GM12878 (cell line): ENCODE results near the gene PBRM1. TPM values are rescaled to one million over a fixed set of nuclear protein-coding genes. Genes with fewer than 3 reads are reported as not detected.

Experiments
- ATAC-seq: fragments of 200-7000 bp; cut with Tn5 transposase; 3 replicates; pipeline ENCODE4 v1.9.1; 2020; ENCODE audit warnings: mild to moderate bottlenecking, moderate library complexity
- BruUV-seq: library from RNA; stranded (reverse); fragments of 400-500 nt; replicated peaks from 2 replicates; lab custom pipeline; 2021; lab: Mats Ljungman, UMichigan
- CTCF ChIA-PET: fragments of 300-600 bp; sonication (Branson Sonifier 250); formaldehyde crosslinking; extraction: SDS; loops from one replicate; lab custom pipeline; 2021; ENCODE audit warnings: inconsistent platforms; lab: Yijun Ruan, JAX
- POLR2A ChIA-PET: fragments of 350-600 bp; formaldehyde crosslinking; extraction: SDS; loops from one replicate; lab custom pipeline; 2021; ENCODE audit warnings: inconsistent platforms; lab: Charles Lee
- RAD21 ChIA-PET: fragments of 300-600 bp; sonication (Branson Sonifier 250); formaldehyde crosslinking; loops from one replicate; lab custom pipeline; 2023; ENCODE audit warnings: antibody characterized with exemption; ENCODE audit not compliant: unreplicated experiment; lab: Charles Lee
- SMC1A ChIA-PET: fragments of 300-600 bp; sonication (Branson Sonifier 250); formaldehyde crosslinking; loops from one replicate; lab custom pipeline; 2023; ENCODE audit not compliant: unreplicated experiment, uncharacterized antibody; lab: Charles Lee
- DNase-seq: peaks from one replicate; pipeline ENCODE4 v3.0.0-alpha.2; 2011; ENCODE audit warnings: low read depth, low spot score
- FAIRE-seq: peaks from 3 replicates; lab custom pipeline; 2011; peaks lifted over from hg19 to GRCh38; lab: Jason Lieb, UNC
- H2AFZ ChIP-seq: 2 replicates; pipeline ENCODE4 v1.6.0; 2011; ENCODE audit warnings: low read depth, low read length, control low read depth; ENCODE audit not compliant: control insufficient read depth
- H3K27ac ChIP-seq: 2 replicates; pipeline ENCODE4 v1.5.1; 2011; ENCODE audit warnings: control low read depth; ENCODE audit not compliant: control insufficient read depth, insufficient read depth
- H3K27me3 ChIP-seq, 2 experiments: replicated peaks in 1 of 2; 2 replicates each; pipeline versions ENCODE4 v1.6.0 to v1.6.1; 2011; ENCODE audit warnings: low read length in 1 of 2; ENCODE audit not compliant: control insufficient read depth in 2 of 2, insufficient read depth in 2 of 2
- H3K36me3 ChIP-seq, 2 experiments: 2 replicates each; pipeline ENCODE4 v1.5.1; 2011; ENCODE audit warnings: low read length in 1 of 2; ENCODE audit not compliant: control insufficient read depth in 2 of 2, insufficient read depth in 2 of 2
- H3K4me1 ChIP-seq: 2 replicates; pipeline ENCODE4 v1.6.1; 2011; ENCODE audit warnings: mild to moderate bottlenecking, low read length, moderate library complexity, mixed read lengths; ENCODE audit not compliant: control insufficient read depth, insufficient read depth
- H3K4me2 ChIP-seq: 2 replicates; pipeline ENCODE4 v1.6.0; 2011; ENCODE audit warnings: control low read depth; ENCODE audit not compliant: control insufficient read depth, insufficient read depth
- H3K4me3 ChIP-seq: fragments of 200-600 bp; sonication (generic); 2 replicates; pipeline ENCODE4 v1.5.1; 2016
- H3K79me2 ChIP-seq: 2 replicates; pipeline ENCODE4 v1.6.0; 2011; ENCODE audit warnings: low read length; ENCODE audit not compliant: control insufficient read depth, insufficient read depth
- H3K9ac ChIP-seq: 2 replicates; pipeline ENCODE4 v1.8.0; 2011; ENCODE audit warnings: low read length, control low read depth, mixed read lengths; ENCODE audit not compliant: control insufficient read depth, insufficient read depth
- H3K9me3 ChIP-seq: replicated peaks from 3 replicates; pipeline ENCODE4 v1.5.1; 2011; ENCODE audit warnings: mild to moderate bottlenecking, low read length; ENCODE audit not compliant: control insufficient read depth, insufficient read depth
- H4K20me1 ChIP-seq: 2 replicates; pipeline ENCODE4 v1.6.0; 2011; ENCODE audit not compliant: control insufficient read depth, insufficient read depth
- BCL3 ChIP-seq: IDR thresholded peaks from 2 replicates; pipeline ENCODE4 v1.6.1; 2011; ENCODE audit warnings: borderline replicate concordance, low read depth, mild to moderate bottlenecking, moderate library complexity, low read length; ENCODE audit not compliant: insufficient read depth, poor library complexity, severe bottlenecking
- CBX5 ChIP-seq: sonication (generic); IDR thresholded peaks from 2 replicates; pipeline ENCODE4 v1.6.1; 2016; ENCODE audit warnings: low read depth, moderate library complexity, mild to moderate bottlenecking, inconsistent platforms
- CREB1 ChIP-seq: IDR thresholded peaks from 2 replicates; pipeline ENCODE4 v1.6.1; 2012; ENCODE audit warnings: low read depth, mild to moderate bottlenecking, inconsistent platforms
- CREM ChIP-seq: IDR thresholded peaks from 2 replicates; pipeline ENCODE4 v1.6.1; 2014; ENCODE audit warnings: antibody characterized with exemption, low read depth
- EED ChIP-seq: sonication (generic); IDR thresholded peaks from 2 replicates; pipeline ENCODE4 v1.6.1; 2016; ENCODE audit warnings: antibody characterized with exemption, low read depth
- MEF2A ChIP-seq: IDR thresholded peaks from 2 replicates; pipeline ENCODE4 v1.6.1; 2011; ENCODE audit warnings: low read depth, mild to moderate bottlenecking, low read length, moderate library complexity; ENCODE audit not compliant: insufficient read depth
- NFIC ChIP-seq: IDR thresholded peaks from 2 replicates; pipeline ENCODE4 v1.6.1; 2012; ENCODE audit warnings: low read depth, mild to moderate bottlenecking, inconsistent platforms, low read length, moderate library complexity
- NFYA ChIP-seq: IDR thresholded peaks from 2 replicates; pipeline ENCODE4 v1.6.1; 2011; ENCODE audit warnings: low read depth, mild to moderate bottlenecking, low read length, improper control_type of control experiment, borderline replicate concordance
- RUNX3 ChIP-seq: IDR thresholded peaks from 2 replicates; pipeline ENCODE4 v1.6.1; 2012; ENCODE audit warnings: low read length, inconsistent platforms
- TCF12 ChIP-seq: IDR thresholded peaks from 2 replicates; pipeline ENCODE4 v1.6.1; 2011; ENCODE audit warnings: low read depth, mild to moderate bottlenecking, low read length
- TCF3 ChIP-seq: IDR thresholded peaks from 2 replicates; pipeline ENCODE4 v1.6.1; 2012; ENCODE audit warnings: low read depth, mild to moderate bottlenecking, low read length, borderline replicate concordance; ENCODE audit not compliant: insufficient read depth
- WGBS: methylation state at CpG from one replicate; pipeline ENCODE4 v1.1.6; 2016; ENCODE audit warnings: low lambda C conversion rate; ENCODE audit not compliant: insufficient replicate concordance, insufficient coverage; ENCODE audit errors: missing lambda C conversion rate; 5-methylcytosine and 5-hydroxymethylcytosine counted together
- in situ Hi-C: fragments of 300-500 bp; cut with MboI; formaldehyde crosslinking; loops from 9 replicates; pipeline ENCODE4 v1.14.3; 2018; ENCODE audit warnings: mixed read lengths
- intact Hi-C: fragments of 100-400 bp; cut with micrococcal nuclease; formaldehyde crosslinking; loops from one replicate; pipeline ENCODE4 v1.14.2; 2022; ENCODE audit not compliant: unreplicated experiment
- polyA plus RNA-seq, 11 experiments: library from polyadenylated mRNA; depleted of rRNA in 4 of 11; unstranded in 6 of 11; stranded (reverse) in 5 of 11; fragments of >200 nt; fragmentation: Nextera tagmentation in 4 of 11; fragmentation: Illumina TruSeq in 1 of 11; extraction: Ambion mirVana in 4 of 11; extraction: Trizol in 1 of 11; gene quantifications; 1 replicate in 1 of 11; 2 replicates in 10 of 11; pipeline versions ENCODE4 v1.2.1 to v1.2.3, GENCODE V29; 2011 to 2016; ENCODE audit warnings: inconsistent platforms in 2 of 11, missing spikeins in 2 of 11, low read depth in 1 of 11
- total RNA-seq, 4 experiments: library from RNA; depleted of rRNA in 3 of 4; stranded (reverse); fragments of >200 nt in 3 of 4; fragmentation: Illumina TruSeq in 1 of 4; extraction: Trizol in 1 of 4; gene quantifications; 2 replicates each; pipeline versions ENCODE4 v1.2.1 to v1.2.3, GENCODE V29; 2013 to 2021
- TF ChIP-seq, protein P1 (sequence below): IDR thresholded peaks from 2 replicates; pipeline ENCODE4 v1.6.1; 2012; ENCODE audit warnings: low read depth, low read length, improper control_type of control experiment

Gene PBRM1
- total and polyA plus RNA-seq, 10 of the 15 experiments (the other 5 are each of a cell fraction or from before 2014, with no cell fraction given) = 8.9 to 88.9 (median 39.3) TPM

DNA sequence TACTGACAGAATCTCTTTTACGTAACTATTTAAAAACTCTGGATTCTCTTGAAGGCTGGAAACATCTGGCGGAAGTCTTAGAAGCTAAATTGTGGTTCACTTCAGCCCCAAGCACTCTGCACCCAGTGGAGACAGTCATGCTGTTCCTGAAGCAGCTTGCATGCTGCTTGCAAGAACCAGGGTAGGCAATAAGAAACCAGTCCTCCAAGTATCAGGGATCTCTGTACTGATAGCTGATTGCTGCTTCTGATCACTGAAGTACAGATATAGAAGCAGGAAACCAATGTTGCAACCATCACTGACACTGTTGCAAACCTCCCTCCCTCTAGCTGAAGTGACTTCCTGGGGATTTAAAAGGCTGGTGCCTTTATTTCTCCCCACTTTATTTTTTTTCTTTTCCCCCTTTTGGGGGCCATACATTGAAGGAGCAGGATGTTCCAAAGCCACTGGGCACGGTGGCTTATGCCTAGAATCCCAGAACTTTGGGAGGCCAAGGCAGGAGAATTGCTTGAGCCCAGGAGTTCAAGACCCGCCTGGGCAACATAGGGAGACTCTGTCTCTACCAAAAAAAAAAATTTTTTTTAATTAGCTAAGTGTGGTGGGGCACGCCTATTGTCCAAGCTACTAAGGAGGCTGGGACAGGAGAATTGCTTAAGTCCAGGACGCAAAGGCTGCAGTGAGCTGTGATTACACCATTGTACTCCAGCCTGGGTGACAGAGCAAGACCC, 35.5 kb upstream of the PBRM1 start:
- ChIA-PET CTCF (interaction anchor here (0.9 to 2.1 kb wide), 3 partner anchors 20 to 78 kb away, joined by 3 to 6 read pairs (median 4); no protein-coding TSS in a partner anchor), POLR2A (interaction anchor here (0.6 to 1.2 kb wide), 4 partner anchors 9 to 1185 kb away, joined by 3 to 5 read pairs (median 4); partner anchors contain the start of gene STIMATE), SMC1A (interaction anchor here (1.9 to 2.0 kb wide), 2 partner anchors 10 to 29 kb away, joined by 4 to 6 read pairs; no protein-coding TSS in a partner anchor), RAD21 (no interaction called here)
- H3K27ac ChIP-seq = peak overlapping the region; percentile 27
- H2AFZ ChIP-seq = peak overlapping the region; percentile 53
- DNase-seq (no peak), ATAC-seq (peak; percentile 71), FAIRE-seq (no peak)
- intact Hi-C loops = no loop called here
- no peaks in the 10 kb centered on the region for H4K20me1 ChIP-seq
- in situ Hi-C loops = no loop called here
- H3K9ac ChIP-seq = no peak overlapping the region
- H3K9me3 ChIP-seq = peaks cover 2% of the 10 kb centered on the region; the same call in 2 of the 3 replicates
- TF ChIP-seq RUNX3 (peak; percentile 85), MEF2A (0 out of 2 replicates have a peak, but pooled peaks have one; percentile 35), CREB1 (0 out of 2 replicates have a peak, but pooled peaks have one; percentile 15), CBX5 (peak; percentile 87; the same call in 1 of the 2 replicates), TCF3 (peak; percentile 90; the same call in 1 of the 2 replicates), NFYA (no peak), NFIC (no peak), EED (peak; percentile 66), BCL3 (no peak), CREM (peak; percentile 13; the same call in 1 of the 2 replicates), TCF12 (0 out of 2 replicates have a peak, but pooled peaks have one; percentile 50)
- TF ChIP-seq, protein P1, sequence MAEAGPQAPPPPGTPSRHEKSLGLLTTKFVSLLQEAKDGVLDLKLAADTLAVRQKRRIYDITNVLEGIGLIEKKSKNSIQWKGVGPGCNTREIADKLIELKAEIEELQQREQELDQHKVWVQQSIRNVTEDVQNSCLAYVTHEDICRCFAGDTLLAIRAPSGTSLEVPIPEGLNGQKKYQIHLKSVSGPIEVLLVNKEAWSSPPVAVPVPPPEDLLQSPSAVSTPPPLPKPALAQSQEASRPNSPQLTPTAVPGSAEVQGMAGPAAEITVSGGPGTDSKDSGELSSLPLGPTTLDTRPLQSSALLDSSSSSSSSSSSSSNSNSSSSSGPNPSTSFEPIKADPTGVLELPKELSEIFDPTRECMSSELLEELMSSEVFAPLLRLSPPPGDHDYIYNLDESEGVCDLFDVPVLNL = no peak
- H3K79me2 ChIP-seq = no peaks in the 10 kb centered on the region
- H3K4me3 ChIP-seq = no peak overlapping the region
- H3K4me1 ChIP-seq = peaks cover 27% of the 10 kb centered on the region
- 72% methylated on average over 6 of the region's 6 CpGs for WGBS
- peak overlapping the region; percentile 45 for H3K4me2 ChIP-seq
- no TSS peak for BruUV-seq
- H3K36me3 ChIP-seq = no peaks in the 10 kb centered on the region; a peak in 1 of 4 replicates
- no peaks in the 10 kb centered on the region for H3K27me3 ChIP-seq
